NOMO-1 (cell line): ENCODE results near the gene KIF3A.

Experiments
- DNase-seq, 2 experiments: peaks; one replicate each; lab custom pipeline; 2025; ENCODE audit not compliant: unreplicated experiment in 2 of 2; lab: John Stamatoyannopoulos, UW

The KIF3A gene

DNA sequence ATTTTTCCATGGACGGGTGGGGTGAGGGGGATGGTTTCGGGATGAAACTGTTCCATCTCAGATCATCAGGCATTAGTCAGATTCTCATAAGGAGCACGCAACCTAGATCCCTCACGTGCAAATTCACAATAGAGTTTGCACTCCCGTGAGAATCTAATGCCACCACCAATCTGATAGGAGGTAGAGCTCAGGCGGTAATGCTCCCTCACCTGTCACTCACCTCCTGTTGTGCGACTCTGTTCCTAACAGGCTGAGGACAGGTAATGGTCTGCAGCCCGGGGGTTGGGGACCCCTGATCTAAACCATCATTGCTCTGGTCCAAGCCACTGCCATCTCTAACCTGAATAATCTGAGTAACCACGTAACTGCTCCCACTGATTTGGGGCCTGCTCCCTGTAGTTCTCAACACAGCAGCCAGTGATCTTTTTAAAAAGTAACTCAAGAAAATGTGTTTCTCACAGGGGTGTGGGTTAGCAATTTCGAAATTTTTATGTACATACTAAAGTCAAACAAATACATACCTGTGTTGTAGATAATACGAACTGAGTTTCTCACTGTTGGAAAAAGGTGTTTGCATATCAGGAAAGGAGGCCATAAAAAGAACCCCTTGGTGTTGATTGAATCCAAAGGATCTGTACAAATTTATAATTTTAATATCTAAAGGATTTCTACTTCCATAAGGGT, 90.6 kb downstream of the KIF3A start:
- DNase-seq = no peak

DNA sequence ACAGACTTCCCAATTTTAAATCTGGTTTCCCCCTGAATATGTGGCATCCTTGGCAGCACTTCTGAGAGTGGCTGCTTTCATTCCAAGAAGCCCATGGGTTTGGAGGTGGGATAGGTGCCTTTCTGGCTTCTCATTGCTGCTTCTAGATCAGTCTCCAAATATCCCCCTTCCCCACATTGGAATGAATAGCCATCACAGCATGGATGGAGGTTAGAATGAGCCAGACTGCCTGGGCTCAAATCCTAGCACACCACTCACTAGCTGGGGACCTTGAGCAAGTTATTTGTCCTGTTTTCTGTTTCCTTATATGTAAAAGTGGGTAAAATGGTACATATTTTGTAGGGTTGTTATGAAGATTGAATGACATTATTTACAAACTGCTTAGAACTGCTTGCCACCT, 93.2 kb downstream of the KIF3A start:
- no peak for DNase-seq
